CD4-positive, alpha-beta T cell treated with Interleukin-15 for 1 hour (primary cell): ENCODE data around the gene EPX.

Source experiments
- DNase-seq: peaks from one replicate; pipeline ENCODE4 v3.0.0-alpha.2; 2020

Gene EPX

DNA sequence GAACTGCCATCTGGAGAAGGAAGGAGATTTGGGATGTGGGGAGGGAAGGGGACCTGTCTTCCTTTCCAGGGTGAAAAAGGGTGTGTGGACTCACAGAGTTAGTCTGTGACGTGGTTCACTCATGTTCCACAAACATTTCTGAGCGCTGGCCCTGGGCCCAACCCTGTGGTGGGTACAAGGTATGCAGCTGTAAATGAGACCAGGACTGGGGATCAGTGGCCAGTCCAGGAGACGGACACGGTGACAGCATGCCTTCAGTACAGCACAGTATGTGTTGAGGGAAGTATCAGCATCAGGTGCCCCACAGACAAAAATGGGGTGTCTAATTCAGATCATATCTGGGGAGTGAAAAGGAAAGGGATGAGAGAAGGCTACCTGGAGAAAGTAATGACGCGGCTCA, 5.5 kb upstream of the EPX start:
- DNase-seq = no peak

DNA sequence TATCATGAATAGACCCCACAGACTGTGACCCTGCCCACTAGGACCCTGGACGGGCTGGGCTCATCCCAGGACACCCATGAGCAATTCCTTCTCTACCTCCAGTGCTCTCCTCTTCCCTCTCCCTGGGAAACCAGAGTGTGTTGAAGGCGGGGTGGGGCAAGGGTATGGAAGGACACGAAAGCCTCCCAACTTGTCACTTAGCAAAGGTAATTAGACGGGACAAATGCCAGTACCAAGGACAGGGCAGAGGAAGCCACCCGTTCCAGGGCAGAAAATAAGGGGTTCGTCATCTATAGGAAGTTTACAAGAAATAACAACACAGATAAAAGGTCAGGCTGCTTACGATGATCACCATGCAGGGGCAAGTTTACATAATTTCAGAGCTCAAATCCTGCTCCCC, 4.9 kb upstream of the EPX start:
- DNase-seq = no peak

GRCh38 chr17:58189436-58190146, 2.9 kb upstream of the EPX start:
- no peak for DNase-seq

GRCh38 chr17:58191241-58191896, 1.2 kb upstream of the EPX start:
- no peak for DNase-seq

DNA sequence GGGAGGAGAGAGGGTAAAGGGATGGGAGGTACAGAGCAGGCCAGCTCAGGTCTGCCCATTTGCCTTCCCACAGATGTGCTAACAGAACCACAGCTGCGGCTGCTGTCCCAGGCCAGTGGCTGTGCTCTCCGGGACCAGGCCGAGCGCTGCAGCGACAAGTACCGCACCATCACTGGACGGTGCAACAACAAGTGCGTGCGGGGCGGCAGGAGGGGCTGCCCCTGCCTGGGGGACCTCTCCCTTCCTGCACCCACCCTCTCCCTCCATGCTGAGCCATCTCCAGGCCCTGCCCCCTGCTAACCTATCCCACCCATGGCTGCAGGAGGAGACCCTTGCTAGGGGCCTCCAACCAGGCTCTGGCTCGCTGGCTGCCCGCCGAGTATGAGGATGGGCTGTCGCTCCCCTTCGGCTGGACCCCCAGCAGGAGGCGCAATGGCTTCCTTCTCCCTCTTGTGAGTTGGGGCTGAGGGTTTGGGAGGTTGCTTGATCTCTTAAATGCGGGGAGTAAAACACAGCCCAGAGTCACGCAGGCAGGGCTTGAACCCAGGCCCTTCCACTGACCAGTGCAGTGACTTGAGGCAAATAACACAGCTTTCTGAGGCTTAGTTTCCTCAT, 1.2 kb downstream of the EPX start:
- DNase-seq = no peak

- no peak for DNase-seq
These were observed 3.1 kb downstream of the EPX start for GRCh38 chr17:58195518-58196123.

DNA sequence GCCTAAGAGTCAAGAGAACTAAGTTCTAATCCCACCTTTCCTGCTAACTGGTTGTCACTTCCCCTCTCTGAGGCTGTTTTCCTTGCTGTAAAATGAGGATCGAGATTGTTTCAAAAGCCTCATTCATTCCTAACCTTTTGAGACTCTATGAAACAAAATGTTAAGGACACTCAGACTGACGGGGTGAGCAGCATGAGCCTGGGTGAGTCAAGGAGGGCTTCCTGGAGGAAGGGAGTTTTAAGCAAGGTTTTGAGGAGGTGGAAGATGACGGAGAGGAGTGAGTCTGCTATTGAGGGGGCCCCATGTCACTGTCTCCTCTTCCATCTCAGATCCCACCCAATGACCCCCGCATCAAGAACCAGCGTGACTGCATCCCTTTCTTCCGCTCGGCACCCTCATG, 4.1 kb downstream of the EPX start:
- DNase-seq = no peak

GRCh38 chr17:58200024-58200633, 7.6 kb downstream of the EPX start:
- peak; percentile 53 for DNase-seq

DNA sequence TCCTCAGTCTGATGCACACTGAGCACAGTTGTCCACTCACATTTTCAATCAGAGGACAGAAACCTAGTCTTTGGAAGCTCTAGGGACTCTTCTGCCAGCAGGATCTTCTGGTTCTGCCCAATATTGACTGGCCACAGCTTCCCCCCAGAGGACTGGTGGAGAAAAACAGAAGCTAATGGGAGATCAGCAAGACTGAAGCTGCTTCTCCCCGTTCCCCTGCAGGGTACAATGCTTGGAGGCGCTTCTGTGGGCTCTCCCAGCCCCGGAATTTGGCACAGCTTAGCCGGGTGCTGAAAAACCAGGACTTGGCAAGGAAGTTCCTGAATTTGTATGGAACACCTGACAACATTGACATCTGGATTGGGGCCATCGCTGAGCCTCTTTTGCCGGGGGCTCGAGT, 10.3 kb downstream of the EPX start:
- DNase-seq = no peak

GRCh38 chr17:58204796-58205195, 12.3 kb downstream of the EPX start:
- DNase-seq = no peak

DNA sequence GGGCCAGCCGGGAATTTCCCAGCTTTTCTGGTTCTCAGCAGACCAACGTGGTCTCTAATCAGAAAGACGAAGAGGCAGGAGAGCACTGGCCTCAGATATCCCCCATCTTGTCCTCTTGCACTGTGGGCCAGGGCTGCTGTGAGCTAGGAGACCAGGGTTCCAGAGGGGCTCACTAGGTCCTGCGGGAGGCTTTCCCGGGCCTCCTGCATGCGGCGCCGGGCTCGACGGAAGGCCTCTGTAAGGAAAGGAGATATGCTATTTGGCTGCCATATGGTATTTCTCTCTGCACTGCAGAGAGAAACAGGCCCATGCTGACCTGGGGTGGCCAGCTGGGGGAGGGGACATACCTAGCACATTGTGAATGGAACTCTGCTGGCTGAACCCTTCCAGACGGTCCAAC, 13.4 kb downstream of the EPX start:
- no peak for DNase-seq

DNA sequence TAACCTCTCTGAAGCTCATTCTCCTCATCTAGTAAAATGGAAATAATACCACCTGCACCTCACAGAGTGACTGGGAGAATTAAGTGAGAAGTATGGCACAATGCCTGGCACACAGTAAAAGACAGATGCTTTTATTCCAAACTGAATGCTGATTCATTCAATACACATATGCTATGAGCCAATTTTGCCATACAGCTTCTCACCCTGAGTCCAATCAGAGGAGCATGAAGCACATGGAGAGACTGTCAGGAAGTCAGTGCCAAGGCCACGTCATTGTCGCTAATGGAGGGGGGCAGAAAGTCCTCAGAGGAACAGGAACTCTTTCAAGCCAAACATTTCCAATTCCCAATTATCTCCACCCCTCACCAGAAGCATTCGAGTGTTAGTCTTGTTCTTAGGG, 14.9 kb downstream of the EPX start:
- DNase-seq = no peak

DNA sequence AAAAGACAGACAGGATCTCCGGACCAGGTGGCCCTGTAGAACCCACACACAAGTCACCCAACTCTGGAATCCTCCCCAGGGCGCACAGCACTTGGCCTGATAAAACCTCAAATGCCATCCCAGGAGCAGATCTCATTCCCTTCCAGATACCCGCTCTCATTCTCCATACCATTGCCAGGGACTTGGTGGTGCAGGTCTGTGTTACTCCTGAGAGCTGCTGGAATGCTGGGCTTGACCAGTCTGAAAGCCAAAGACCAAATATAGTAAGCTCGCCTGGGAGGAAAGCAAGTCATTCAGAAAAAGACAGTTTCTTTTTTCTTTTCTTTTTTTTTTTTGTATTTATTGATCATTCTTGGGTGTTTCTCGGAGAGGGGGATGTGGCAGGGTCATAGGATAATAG, 15.8 kb downstream of the EPX start:
- DNase-seq = no peak

DNA sequence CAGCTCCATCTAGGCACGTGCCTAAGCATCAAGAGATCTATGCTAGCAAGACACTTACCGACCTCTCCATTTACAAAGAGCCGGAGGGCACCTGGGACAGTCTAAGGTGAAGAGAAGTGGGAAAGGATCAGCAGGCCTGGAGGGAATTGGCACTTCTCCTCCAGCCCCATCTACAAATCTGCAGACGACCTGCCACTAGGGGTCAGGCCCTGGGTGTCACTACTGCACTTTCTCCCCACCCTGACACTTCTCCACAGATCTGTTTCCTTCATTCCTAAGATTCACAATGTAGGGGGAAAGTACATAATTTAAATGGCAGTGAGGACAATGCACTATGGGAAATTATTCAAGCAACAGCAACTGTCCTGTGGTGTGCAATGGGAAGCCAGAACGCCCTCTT, 18.4 kb downstream of the EPX start:
- no peak for DNase-seq

- DNase-seq = no peak
These were observed 23.2 kb downstream of the EPX start for GRCh38 chr17:58215685-58216084.

GRCh38 chr17:58217766-58218165, 25.2 kb downstream of the EPX start:
- DNase-seq = no peak

- peak; percentile 95 for DNase-seq
These were observed 26.7 kb downstream of the EPX start, which contains the start of gene MKS1 for GRCh38 chr17:58219007-58219788. Gene MKS1 (minus strand): TSS chr17:58219255. CDS start chr17:58219230, 25 bp downstream.

- DNase-seq = no peak
These were observed 27.3 kb downstream of the EPX start for GRCh38 chr17:58219789-58220183.

DNA sequence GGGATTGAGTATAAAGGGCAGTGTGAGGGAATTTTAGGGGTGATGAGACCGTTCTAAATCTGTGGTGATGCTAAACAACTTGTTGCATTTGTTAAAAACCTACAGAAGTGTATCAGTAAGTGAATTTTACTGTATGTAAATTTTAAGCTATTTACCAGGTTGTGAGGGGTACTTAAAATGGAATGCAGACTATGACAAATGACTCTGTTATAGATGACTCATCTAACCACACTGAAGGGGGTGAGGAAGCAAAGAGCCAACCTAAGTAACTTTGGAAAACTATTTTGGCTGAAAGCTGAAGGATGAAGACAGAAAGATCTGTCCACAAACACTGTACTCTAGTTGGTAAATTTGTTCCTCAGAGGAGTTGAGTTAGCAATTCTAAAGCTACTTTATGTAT, 31.8 kb downstream of the EPX start:
- no peak for DNase-seq

DNA sequence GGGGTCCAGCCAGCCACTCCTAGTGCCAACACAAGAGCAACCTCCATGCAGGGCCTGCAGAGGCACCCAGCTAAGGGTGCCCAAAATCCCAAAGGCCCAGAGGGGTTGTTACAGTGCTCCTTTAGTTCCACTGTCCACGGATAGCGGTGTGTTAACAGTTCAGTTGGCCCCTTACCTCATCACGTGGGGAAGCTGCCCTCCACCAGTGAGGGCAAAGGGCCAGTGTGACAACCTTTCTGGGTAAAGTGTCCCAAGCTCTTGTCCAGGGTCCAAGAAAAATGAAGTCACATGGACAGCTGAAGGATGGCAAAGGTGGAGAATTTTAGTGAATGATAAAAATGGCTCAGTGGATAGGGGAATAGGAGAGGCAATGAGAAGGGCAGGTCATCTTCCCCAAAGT, 35.2 kb downstream of the EPX start:
- DNase-seq = no peak

DNA sequence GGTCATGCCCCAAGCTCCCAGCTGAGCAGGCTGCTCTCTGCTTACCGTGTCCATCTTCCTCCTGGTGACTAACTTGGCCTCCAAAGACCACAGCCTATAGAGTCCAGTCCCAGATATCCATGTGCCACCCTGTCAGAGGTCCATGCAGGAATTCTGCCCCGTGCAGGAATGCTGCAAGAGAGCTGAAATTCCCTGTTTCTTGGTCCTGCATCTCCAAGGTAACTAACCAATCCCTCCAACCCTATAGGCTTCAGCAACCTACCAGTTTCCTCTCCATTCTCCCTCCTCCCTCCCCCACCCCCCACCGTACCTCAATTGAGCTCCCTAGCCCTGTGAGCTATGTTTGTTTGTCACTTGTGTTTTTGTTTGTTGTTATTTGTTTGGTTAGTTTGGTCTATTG, 36.2 kb downstream of the EPX start:
- no peak for DNase-seq

DNA sequence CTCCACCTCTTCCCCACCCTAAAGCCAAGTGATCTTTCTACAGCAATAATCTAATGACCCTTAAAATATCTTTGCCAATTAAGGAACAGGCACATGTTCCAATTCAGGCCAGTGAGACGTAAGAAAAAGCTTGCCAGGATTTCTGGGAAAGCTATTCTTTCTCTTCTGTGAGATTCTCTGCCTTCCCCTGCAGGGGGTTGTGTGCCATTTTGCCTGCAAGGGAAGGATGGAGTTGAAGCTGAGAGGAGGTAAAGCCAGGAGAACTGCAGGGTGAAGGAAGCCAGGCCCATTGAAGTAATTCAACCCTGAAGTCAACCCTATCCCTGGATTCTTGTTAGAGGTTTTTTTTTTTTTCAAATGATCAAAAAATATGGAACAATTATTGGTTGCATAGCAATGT, 36.9 kb downstream of the EPX start:
- no peak for DNase-seq

GRCh38 chr17:58229881-58230280, 37.4 kb downstream of the EPX start:
- DNase-seq = no peak
